Breast epithelium (tissue), 4 donors: ENCODE measurements around the gene ACAD11. TPM values are rescaled to one million over a fixed set of nuclear protein-coding genes. Genes with fewer than 3 reads are reported as not detected.
"Not testable (repeated sequence)": the region's sequence is repeated elsewhere in the genome, so short reads cannot be mapped to it uniquely, and the experiment has no call there.

Experiments used
- DNase-seq, 2 donors: peaks; one replicate each; pipeline ENCODE4 v3.0.0-alpha.2; 2019; ENCODE audit warnings: low spot score in 2 of 2
- H3K27ac ChIP-seq, 2 donors: fragments of 200-600 bp; sonication (generic) in 1 of 2; one replicate each; pipeline ENCODE4 v1.5.1; 2016 to 2019; ENCODE audit warnings: mild to moderate bottlenecking in 1 of 2
- H3K27me3 ChIP-seq, 2 donors: fragments of 200-600 bp; sonication (generic) in 1 of 2; one replicate each; pipeline versions ENCODE4 v1.5.1 to v1.6.0; 2017 to 2019; ENCODE audit warnings: control low read depth in 1 of 2, mild to moderate bottlenecking in 1 of 2
- H3K36me3 ChIP-seq: fragments of 200-600 bp; one replicate; pipeline ENCODE4 v1.5.1; 2019
- H3K4me1 ChIP-seq, 2 donors: fragments of 200-600 bp; sonication (generic); one replicate each; pipeline ENCODE4 v1.5.1; 2016 to 2019; ENCODE audit warnings: control low read depth in 1 of 2
- H3K4me3 ChIP-seq, 3 donors: fragments of 200-600 bp; sonication (generic); 1 replicate in 2 of 3; 2 replicates in 1 of 3; pipeline ENCODE4 v1.5.1; 2016 to 2019; ENCODE audit warnings: mild to moderate bottlenecking in 3 of 3, moderate library complexity in 2 of 3
- H3K9me3 ChIP-seq, 2 donors: fragments of 200-600 bp; sonication (generic) in 1 of 2; one replicate each; pipeline ENCODE4 v1.5.1; 2016 to 2019; ENCODE audit warnings: control low read depth in 1 of 2
- POLR2A ChIP-seq: fragments of 450-650 bp; IDR thresholded peaks from one replicate; pipeline ENCODE4 v1.6.1; 2016; ENCODE audit warnings: antibody characterized with exemption, mild to moderate bottlenecking, moderate library complexity
- POLR2AphosphoS5 ChIP-seq, 3 donors: sonication (generic); formaldehyde crosslinking; IDR thresholded peaks; one replicate each; pipeline ENCODE4 v1.6.1; 2017; ENCODE audit warnings: antibody characterized with exemption in 3 of 3
- intact Hi-C: fragments of 100-400 bp; cut with DNase I; formaldehyde crosslinking; loops from one replicate; pipeline ENCODE4 v1.15.1; 2023; ENCODE audit warnings: low total_unique reads
- total RNA-seq, 3 donors: library from RNA; depleted of rRNA; stranded (reverse); fragments of >200 nt; gene quantifications; one replicate each; pipeline ENCODE4 v1.1.0, GENCODE V29; 2016
- TF ChIP-seq, protein P1 (sequence below), 3 donors: fragments of 450-650 bp; IDR thresholded peaks; one replicate each; pipeline ENCODE4 v1.5.1; 2016 to 2017; ENCODE audit warnings: antibody characterized with exemption in 3 of 3, mild to moderate bottlenecking in 3 of 3, moderate library complexity in 3 of 3

ACAD11 gene
- total RNA-seq, 3 donors from 2014 or later: 30.4 to 52.0 (median 40.3) TPM

- H3K36me3 ChIP-seq: no peaks in the 10 kb centered on the region
- no peak overlapping the region for H3K27ac ChIP-seq
- H3K27me3 ChIP-seq: no peaks in the 10 kb centered on the region
- intact Hi-C loops: no loop called here
- no peaks in the 10 kb centered on the region for H3K4me1 ChIP-seq
- TF ChIP-seq, protein P1, sequence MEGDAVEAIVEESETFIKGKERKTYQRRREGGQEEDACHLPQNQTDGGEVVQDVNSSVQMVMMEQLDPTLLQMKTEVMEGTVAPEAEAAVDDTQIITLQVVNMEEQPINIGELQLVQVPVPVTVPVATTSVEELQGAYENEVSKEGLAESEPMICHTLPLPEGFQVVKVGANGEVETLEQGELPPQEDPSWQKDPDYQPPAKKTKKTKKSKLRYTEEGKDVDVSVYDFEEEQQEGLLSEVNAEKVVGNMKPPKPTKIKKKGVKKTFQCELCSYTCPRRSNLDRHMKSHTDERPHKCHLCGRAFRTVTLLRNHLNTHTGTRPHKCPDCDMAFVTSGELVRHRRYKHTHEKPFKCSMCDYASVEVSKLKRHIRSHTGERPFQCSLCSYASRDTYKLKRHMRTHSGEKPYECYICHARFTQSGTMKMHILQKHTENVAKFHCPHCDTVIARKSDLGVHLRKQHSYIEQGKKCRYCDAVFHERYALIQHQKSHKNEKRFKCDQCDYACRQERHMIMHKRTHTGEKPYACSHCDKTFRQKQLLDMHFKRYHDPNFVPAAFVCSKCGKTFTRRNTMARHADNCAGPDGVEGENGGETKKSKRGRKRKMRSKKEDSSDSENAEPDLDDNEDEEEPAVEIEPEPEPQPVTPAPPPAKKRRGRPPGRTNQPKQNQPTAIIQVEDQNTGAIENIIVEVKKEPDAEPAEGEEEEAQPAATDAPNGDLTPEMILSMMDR (IDR thresholded peaks at IDR 0.05): no peak
- no peak for TF ChIP-seq POLR2A
- TF ChIP-seq POLR2AphosphoS5 (IDR thresholded peaks at IDR 0.05): no peak
- H3K9me3 ChIP-seq: peaks cover 0 to 5% of the 10 kb centered on the region in 2 donors
- H3K4me3 ChIP-seq: no peak overlapping the region
- DNase-seq: no peak
Observed at GRCh38 chr3:132568422-132568821, 91.2 kb downstream of the ACAD11 start.

- intact Hi-C loops: no loop called here
- no peak overlapping the region for H3K4me3 ChIP-seq
- H3K27ac ChIP-seq: peak overlapping the region; percentile 14 to 22
- TF ChIP-seq, protein P1 (IDR thresholded peaks at IDR 0.05): no peak
- no peak for TF ChIP-seq POLR2AphosphoS5 (IDR thresholded peaks at IDR 0.05)
- no peak for TF ChIP-seq POLR2A
- no peaks in the 10 kb centered on the region for H3K4me1 ChIP-seq
- no peaks in the 10 kb centered on the region for H3K27me3 ChIP-seq
- no peaks in the 10 kb centered on the region for H3K36me3 ChIP-seq
- no peaks in the 10 kb centered on the region for H3K9me3 ChIP-seq
- no peak for DNase-seq
Observed at GRCh38 chr3:132564070-132564465, 95.5 kb downstream of the ACAD11 start.

DNA sequence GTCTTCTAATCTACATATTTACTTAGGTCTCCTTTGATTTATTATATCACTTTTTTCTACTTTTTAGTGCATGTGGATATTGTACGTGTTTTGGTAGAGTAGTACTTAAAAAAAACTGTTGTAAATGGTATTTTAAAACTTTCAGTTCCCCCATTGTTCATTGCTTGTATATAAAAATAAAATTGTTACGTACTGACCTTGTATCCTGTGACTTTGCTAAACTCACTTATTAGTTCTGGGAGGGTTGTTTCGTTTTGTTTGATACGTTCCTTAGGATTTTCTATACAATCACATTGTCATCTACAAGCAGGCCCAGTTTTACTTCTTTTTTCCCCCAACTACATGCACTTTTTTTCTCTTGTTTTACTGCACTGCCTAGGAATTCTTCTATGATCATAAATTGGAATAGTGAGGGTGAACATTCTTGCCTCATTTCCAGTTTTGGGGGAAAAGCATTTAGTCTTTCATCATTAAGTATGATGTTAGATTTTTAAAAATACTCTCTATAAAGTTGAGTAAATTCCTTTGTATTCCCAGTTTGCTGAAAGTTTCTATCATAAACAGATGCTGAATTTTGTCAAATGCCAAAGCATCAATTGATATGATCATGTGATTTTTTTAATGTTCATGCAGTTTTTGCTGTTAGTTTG is 96.1 kb downstream of the ACAD11 start:
- intact Hi-C loops: no loop called here
- Histone ChIP-seq H3K4me1 (no peaks in the 10 kb centered on the region), H3K27me3 (no peaks in the 10 kb centered on the region), H3K36me3 (no peaks in the 10 kb centered on the region), H3K9me3 (no peaks in the 10 kb centered on the region), H3K27ac (no peak overlapping the region), H3K4me3 (no peak overlapping the region)
- TF ChIP-seq, protein P1 (IDR thresholded peaks at IDR 0.05): no peak
- TF ChIP-seq POLR2AphosphoS5 (IDR thresholded peaks at IDR 0.05): no peak
- no peak for TF ChIP-seq POLR2A
- no peak for DNase-seq

GRCh38 chr3:132561003-132561402 is 98.6 kb downstream of the ACAD11 start:
- intact Hi-C loops: no loop called here
- TF ChIP-seq, protein P1 (IDR thresholded peaks at IDR 0.05): no peak
- TF ChIP-seq POLR2A (no peak), POLR2AphosphoS5 (IDR thresholded peaks at IDR 0.05) (no peak)
- H3K36me3 ChIP-seq: no peaks in the 10 kb centered on the region
- H3K27me3 ChIP-seq: no peaks in the 10 kb centered on the region
- no peaks in the 10 kb centered on the region for H3K9me3 ChIP-seq
- no peak for DNase-seq
- no peak overlapping the region for H3K4me3 ChIP-seq
- H3K27ac ChIP-seq: no peak overlapping the region
- H3K4me1 ChIP-seq: no peaks in the 10 kb centered on the region

- TF ChIP-seq POLR2AphosphoS5 (IDR thresholded peaks at IDR 0.05) (peak in 1 of 3 donors; percentile 66), POLR2A (no peak)
- peak in 1 of 2 donors; percentile 31 for DNase-seq
- Histone ChIP-seq H3K4me3 (no peak overlapping the region), H3K27ac (peak overlapping the region; percentile 7 to 54), H3K9me3 (no peaks in the 10 kb centered on the region), H3K4me1 (no peaks in the 10 kb centered on the region), H3K27me3 (no peaks in the 10 kb centered on the region), H3K36me3 (no peaks in the 10 kb centered on the region)
- intact Hi-C loops: no loop called here
Observed at GRCh38 chr3:132556508-132557159, 103.0 kb downstream of the ACAD11 start.

- H3K36me3 ChIP-seq, intact Hi-C loops, H3K27me3 ChIP-seq, H3K4me1 ChIP-seq, DNase-seq, H3K9me3 ChIP-seq, H3K4me3 ChIP-seq: not testable (repeated sequence)
- peak overlapping the region in 1 of 2 donors; percentile 54 for H3K27ac ChIP-seq
Observed at GRCh38 chr3:132556036-132556386, 103.6 kb downstream of the ACAD11 start.
